ENCODE data around the gene TRAPPC6A. TPM values are rescaled to one million over a fixed set of nuclear protein-coding genes. Genes with fewer than 3 reads are reported as not detected.

The TRAPPC6A gene
- total RNA-seq, 1 donor from 2014 or later, result 20.8 TPM

DNA sequence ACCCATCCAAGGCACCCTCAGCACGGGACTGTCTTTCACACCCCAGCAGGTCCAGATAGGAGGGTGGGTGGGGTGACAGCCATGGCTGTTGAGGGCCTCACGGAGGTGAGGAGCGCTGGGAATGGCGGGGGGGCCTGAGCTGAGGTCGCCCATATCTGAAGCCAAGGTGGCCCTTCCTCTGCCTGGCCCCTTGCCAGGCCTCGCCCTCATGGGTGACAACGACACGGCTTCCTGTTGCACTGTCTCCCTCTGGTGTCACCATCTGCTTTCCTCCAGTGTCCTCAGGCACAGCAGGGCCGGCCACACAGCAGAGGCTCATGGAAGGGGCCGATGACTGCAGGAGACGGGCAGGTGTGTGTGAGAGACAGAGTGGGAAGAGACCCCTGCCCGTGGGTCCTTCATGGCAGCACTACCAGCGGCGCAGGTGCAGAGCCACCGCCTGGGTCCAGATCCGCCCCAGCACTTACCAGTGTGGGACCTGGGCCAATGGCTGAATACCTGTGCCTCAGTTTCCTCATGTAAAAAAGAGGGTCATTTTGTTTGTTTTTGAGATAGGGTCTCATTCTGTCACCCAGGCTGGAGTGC, 9.2 kb downstream of the TRAPPC6A start:
- ATAC-seq (no peak), DNase-seq (ENCODE audit: low spot score) (no peak)
- intact Hi-C loops (cut with DNase I), result no loop called here

GRCh38 chr19:45166723-45167252, 11.2 kb downstream of the TRAPPC6A start:
- no peak for DNase-seq (ENCODE audit: low spot score)
- intact Hi-C loops (cut with DNase I), result no loop called here
- no peak for ATAC-seq

- peak; percentile 47 for ATAC-seq
- intact Hi-C loops (cut with DNase I), result no loop called here
- no peak for DNase-seq (ENCODE audit: low spot score)
These were observed 13.3 kb downstream of the TRAPPC6A start for GRCh38 chr19:45164577-45165335.

GRCh38 chr19:45163751-45164460, 14.1 kb downstream of the TRAPPC6A start:
- ATAC-seq, result no peak
- intact Hi-C loops (cut with DNase I), result no loop called here
- DNase-seq (ENCODE audit: low spot score), result no peak

DNA sequence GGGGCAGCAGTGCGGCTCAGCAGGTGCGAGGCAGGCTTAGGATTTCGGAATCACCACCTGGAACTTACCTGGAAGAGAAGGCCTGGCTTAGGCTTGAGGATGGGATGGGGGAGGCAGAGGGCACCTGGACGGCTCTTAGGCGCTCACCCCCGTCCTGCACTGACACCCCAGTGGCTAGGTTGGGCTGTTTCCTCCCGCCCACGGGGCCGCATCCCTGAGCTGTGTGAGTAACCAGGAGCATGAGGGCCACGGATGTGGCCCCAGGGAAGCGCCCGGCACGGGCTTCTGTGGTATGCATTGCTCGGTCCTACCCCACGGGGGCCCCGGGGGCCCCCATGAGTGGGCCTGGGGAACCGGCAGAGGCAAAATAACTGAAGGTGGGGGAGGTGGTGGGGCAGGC, 14.9 kb downstream of the TRAPPC6A start:
- ATAC-seq, result no peak
- DNase-seq (ENCODE audit: low spot score), result no peak
- intact Hi-C loops (cut with DNase I), result no loop called here

DNA sequence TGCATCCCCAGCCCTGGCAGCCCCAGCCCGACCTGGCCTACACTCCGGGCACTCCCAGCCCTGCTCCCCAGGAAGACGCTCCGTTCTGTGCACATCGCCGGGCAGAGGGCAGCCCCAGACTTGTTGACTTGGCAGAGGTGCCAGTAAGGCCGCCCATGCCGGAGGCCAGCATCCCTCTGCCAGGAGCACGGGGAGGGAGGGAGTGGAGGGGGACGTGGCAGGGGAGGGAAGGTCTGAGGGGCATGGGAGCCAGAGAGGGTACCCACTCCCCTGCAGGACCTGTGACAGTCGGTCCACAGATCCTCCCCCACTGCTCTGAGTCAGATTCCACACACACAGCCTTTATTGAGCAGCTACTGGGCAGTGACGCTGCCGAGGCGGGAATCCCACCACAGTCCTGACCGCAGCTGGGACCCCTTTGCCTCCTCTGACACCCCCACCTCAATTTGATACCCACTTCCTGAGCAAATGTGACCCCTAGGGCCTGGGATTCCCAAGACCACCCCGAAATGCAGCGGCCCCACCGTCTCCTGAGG, 15.4 kb downstream of the TRAPPC6A start:
- intact Hi-C loops (cut with DNase I), result no loop called here
- ATAC-seq, result no peak
- DNase-seq (ENCODE audit: low spot score), result no peak

DNA sequence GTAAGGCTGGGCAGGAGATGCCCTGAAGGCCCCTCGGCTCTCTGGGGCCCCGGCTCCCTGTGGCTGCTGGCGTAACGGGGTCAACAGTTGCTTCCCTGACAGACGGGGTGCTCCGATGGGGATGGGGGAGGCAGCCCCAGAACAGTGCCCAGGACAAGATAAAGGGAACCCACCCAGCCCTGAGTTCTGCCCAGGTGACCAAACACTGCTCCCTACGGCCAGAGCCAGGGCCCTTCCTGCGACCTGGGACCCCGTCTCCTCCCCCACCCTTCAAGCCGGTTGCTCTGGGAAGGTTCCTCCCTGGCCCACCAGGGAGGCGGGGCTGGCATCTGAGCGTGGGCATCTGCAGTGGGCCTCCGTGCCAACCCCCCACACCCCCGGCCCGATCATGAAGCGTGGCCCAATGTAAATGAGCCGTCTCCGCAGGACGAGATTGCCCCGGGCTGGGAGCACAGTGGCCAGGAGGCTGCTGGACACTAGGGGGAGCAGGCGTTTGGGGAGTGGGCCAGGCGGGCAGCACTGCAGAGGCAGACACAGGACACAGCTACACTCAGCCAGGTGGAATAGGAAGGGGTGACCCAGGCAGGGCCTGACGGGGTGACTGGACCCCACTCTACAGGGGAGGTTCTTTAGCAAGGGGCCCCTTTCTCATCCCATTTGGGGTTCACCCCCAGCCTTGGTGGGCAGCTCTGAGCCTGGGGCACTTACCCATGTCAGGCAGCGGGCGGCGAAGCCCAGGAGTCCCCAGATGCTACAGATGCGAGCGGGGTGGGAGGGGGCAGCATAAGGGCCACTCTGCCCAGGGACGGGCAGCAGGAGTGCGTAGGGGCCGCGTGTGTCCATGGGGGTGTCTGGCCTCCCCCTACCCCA, 16.1 kb downstream of the TRAPPC6A start:
- intact Hi-C loops (cut with DNase I), result no loop called here
- ATAC-seq (peak; percentile 53), DNase-seq (ENCODE audit: low spot score) (no peak)

DNA sequence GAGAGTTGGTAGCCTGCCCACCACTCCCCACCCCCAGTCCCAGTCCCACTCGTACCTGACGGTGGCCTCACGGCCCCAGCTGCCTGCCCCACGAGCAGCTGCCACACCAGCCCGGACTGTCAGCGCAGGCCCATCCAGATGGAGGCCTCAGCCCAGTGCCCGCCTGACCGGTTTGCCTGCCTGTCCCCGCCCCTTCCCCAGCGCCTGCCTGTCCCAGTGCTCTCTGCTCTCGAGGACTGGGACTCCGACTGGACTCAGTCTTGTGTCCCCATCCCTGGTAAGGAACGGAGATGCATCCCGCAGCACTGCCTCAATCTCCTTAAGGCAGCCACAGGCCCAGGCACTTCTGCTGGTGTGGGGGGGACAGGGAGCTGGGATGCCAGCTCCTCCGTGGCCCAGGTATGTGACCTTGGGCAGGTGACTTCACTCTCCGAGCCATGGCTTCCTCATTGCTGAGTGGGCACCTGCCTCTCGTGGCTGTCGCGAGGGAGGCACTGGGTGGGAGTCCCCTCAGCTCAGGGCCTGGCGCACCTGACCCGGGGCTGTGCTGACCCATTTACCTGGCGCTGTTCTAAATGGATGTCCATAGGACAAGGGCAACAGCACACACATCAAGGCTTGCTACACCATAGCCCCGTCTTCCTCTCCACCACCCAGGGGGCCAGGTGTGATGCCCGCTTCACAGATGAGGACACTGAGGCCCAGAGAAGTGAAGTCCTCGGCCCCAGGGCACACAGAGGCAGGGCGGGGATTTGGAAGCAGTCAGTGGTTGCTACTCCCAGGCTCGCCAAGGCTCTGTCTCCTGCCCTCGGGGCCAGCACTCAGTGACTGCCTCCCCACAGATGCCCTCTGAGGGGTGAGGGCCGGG, 16.9 kb downstream of the TRAPPC6A start, which contains the start of gene NKPD1:
Gene NKPD1, minus strand, starts transcription at position 113 of the 868 bp plus-strand sequence. CDS start 832 bp downstream, outside the sequence.
- intact Hi-C loops (cut with DNase I), result no loop called here
- ATAC-seq (no peak), DNase-seq (ENCODE audit: low spot score) (no peak)

DNA sequence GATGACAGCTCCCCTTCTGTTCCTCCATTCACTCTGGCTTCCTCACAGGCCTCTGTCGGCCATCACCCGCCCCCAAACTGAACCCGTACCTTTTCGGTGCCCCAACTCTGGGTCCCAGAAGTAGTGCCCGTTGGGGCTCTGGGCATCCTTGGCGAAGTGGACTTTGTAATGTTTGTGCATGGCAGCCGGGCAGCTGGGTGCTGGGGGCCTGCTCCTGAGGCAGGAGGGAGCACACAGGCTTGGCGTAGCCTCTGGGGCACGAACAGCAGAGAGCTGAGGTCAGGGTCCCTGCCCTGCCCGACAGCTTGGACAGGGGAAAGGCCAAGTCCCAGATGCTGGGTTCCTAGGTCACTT, 18.1 kb downstream of the TRAPPC6A start:
- intact Hi-C loops (cut with DNase I), result no loop called here
- no peak for DNase-seq (ENCODE audit: low spot score)
- ATAC-seq, result no peak

DNA sequence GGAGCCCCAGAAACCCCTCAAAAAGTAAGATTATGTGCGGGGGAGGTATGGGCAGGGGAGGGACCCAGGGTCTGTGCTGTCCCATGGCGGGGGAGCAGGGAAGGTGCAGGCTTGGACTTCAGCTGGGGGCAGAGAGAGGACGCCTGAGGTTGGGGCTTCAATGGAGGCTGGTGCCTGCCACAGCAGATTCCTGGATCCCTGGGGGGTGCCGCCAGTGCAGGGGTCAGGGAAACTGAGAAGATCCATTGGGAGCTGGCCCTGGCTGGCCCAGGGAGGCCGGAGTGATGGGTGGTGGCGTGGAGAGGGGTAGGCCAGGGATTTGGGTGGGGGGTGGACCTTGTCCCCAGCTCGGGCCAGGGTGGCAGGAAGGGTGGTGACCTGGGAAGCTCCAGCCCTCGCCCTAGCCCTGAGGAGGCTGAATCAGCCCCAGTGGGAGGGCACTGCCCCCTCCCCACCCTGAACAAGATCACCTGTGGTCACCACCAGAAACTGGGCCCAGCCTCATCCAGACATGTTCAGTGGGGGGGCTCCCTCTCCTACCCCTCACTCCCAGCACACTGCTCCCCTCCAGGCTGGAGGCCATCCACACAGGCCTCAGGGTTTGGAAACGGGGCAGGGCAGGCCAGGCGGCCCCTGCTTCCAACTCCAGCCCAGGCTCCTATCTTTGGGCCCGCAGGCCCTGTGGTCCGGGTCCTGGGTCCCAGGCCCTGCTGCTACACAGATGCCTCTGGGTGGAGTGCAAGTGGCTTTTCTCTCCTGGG, 18.6 kb downstream of the TRAPPC6A start:
- ATAC-seq (no peak), DNase-seq (ENCODE audit: low spot score) (no peak)
- intact Hi-C loops (cut with DNase I), result no loop called here

- intact Hi-C loops (cut with DNase I), result no loop called here
- ATAC-seq, result no peak
- DNase-seq (ENCODE audit: low spot score), result no peak
These were observed 19.4 kb downstream of the TRAPPC6A start for GRCh38 chr19:45158503-45159209.

DNA sequence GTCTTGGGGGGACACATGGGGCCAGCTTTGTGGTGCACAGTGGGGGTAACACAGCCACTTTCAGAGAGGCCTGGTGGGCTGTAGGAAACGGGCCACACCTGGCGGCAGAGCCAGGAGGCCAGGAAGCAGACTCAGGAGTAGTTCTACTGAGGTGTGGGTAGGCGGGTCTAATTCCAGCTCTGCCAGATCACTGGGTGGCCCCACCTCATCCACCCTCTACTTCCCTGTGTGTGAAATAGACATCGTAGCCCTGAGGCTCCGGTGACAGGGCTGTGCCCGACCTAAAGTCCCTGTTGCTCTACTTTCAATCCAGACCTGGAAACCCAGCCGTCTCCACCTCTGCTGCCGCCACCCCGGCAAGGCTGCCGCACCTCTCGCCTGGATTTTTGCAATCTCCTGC, 21.3 kb downstream of the TRAPPC6A start:
- intact Hi-C loops (cut with DNase I), result no loop called here
- ATAC-seq (no peak), DNase-seq (ENCODE audit: low spot score) (no peak)

- intact Hi-C loops (cut with DNase I), result no loop called here
These were observed 21.9 kb downstream of the TRAPPC6A start for GRCh38 chr19:45156011-45156630.

DNA sequence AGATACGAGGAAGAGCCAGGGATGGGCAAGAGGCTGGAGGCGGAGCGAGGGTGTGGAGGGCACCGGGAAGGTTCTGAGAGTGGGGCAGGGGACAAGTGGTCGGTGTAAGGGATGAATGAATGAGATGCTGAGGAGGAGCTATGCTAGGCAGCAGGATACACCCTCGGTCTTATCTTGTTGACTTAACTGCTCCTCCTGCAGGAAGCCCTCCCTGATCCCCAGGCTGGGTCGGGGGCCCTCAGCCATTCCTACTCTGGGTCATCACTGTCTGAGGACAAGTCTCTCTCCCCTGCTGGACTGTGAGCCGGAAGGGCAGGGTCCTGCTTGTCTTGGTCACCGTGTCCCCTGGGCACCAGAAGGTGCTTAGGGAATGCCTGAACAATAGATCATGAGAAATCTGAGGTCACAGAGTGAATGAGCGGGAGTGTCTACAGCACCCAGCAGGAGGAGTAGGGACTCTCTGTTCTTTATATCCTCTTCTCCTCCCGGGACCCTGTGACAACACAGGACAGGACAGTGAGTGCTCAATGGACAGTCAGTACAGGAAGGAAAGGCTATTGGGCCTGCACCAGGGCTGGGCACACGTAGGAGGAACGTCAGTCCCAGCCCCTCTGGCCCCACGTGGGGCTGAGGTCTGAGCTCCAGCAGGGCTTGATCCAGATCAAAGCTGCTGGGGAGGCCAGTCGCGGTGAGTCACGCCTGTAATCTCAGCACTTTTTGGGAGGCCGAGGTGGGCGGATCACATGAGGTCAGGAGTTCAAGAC, 23.8 kb downstream of the TRAPPC6A start:
- DNase-seq (ENCODE audit: low spot score) (no peak), ATAC-seq (peak; percentile 40)
- intact Hi-C loops (cut with DNase I), result no loop called here

More at GRCh38 chr19:45156011-45156630, 21.9 kb downstream of the TRAPPC6A start:
- DNase-seq (ENCODE audit: low spot score) (no peak), ATAC-seq (no peak)

- DNase-seq (ENCODE audit: low spot score) (no peak), ATAC-seq (peak; percentile 28)
- intact Hi-C loops (cut with DNase I), result no loop called here
These were observed 24.5 kb downstream of the TRAPPC6A start for GRCh38 chr19:45153339-45154063.

All from sciatic nerve (tissue), 2 donors.